GM21360 (cell line): Measurements from ENCODE around the gene PDK2.

Experiments used
- ATAC-seq: cut with Tn5 transposase; IDR thresholded peaks from one replicate; pipeline ENCODE4 v1.9.1; 2021; ENCODE audit warnings: mild to moderate bottlenecking, moderate library complexity; ENCODE audit not compliant: unreplicated experiment

PDK2 gene

GRCh38 chr17:50133769-50134099 lies 38.6 kb downstream of the PDK2 start:
- ATAC-seq: no peak

- no peak for ATAC-seq
Observed at GRCh38 chr17:50134206-50135110, 39.3 kb downstream of the PDK2 start.

GRCh38 chr17:50135316-50136095 lies 40.4 kb downstream of the PDK2 start:
- ATAC-seq: no peak

GRCh38 chr17:50136096-50136687 lies 41.0 kb downstream of the PDK2 start:
- ATAC-seq: no peak

- ATAC-seq: no peak
Observed at GRCh38 chr17:50137042-50137441, 41.9 kb downstream of the PDK2 start.

GRCh38 chr17:50139185-50139783 lies 44.1 kb downstream of the PDK2 start:
- ATAC-seq: no peak

GRCh38 chr17:50139950-50140885 lies 45.1 kb downstream of the PDK2 start:
- no peak for ATAC-seq

GRCh38 chr17:50141026-50141744 lies 46.0 kb downstream of the PDK2 start:
- no peak for ATAC-seq

GRCh38 chr17:50141745-50142110 lies 46.6 kb downstream of the PDK2 start:
- ATAC-seq: no peak

GRCh38 chr17:50143461-50144176 lies 48.5 kb downstream of the PDK2 start:
- no peak for ATAC-seq

- ATAC-seq: no peak
Observed at GRCh38 chr17:50144355-50144754, 49.2 kb downstream of the PDK2 start.

- no peak for ATAC-seq
Observed at GRCh38 chr17:50144845-50145531, 49.8 kb downstream of the PDK2 start.

- no peak for ATAC-seq
Observed at GRCh38 chr17:50145532-50146229, 50.5 kb downstream of the PDK2 start.

- ATAC-seq: no peak
Observed at GRCh38 chr17:50146230-50146926, 51.2 kb downstream of the PDK2 start.

GRCh38 chr17:50146927-50147665 lies 51.9 kb downstream of the PDK2 start:
- ATAC-seq: no peak

GRCh38 chr17:50147841-50148225 lies 52.7 kb downstream of the PDK2 start:
- no peak for ATAC-seq
